Peyer's patch (tissue), 4 donors: ENCODE data around the gene WNT8A.

Source experiments
- POLR2A ChIP-seq, 2 donors: fragments of 450-650 bp; IDR thresholded peaks; one replicate each; pipeline ENCODE4 v1.5.1; 2017; ENCODE audit warnings: antibody characterized with exemption in 2 of 2, mild to moderate bottlenecking in 2 of 2, moderate library complexity in 2 of 2
- TF ChIP-seq, protein P1 (sequence below), 6 experiments: fragments of 450-650 bp in 4 of 6; fragments of 200-600 bp in 2 of 6; sonication (generic) in 1 of 6; IDR thresholded peaks; one replicate each; pipeline ENCODE4 v1.5.1; 2017 to 2019; ENCODE audit warnings: antibody characterized with exemption in 6 of 6, mild to moderate bottlenecking in 3 of 6, moderate library complexity in 1 of 6

DNA sequence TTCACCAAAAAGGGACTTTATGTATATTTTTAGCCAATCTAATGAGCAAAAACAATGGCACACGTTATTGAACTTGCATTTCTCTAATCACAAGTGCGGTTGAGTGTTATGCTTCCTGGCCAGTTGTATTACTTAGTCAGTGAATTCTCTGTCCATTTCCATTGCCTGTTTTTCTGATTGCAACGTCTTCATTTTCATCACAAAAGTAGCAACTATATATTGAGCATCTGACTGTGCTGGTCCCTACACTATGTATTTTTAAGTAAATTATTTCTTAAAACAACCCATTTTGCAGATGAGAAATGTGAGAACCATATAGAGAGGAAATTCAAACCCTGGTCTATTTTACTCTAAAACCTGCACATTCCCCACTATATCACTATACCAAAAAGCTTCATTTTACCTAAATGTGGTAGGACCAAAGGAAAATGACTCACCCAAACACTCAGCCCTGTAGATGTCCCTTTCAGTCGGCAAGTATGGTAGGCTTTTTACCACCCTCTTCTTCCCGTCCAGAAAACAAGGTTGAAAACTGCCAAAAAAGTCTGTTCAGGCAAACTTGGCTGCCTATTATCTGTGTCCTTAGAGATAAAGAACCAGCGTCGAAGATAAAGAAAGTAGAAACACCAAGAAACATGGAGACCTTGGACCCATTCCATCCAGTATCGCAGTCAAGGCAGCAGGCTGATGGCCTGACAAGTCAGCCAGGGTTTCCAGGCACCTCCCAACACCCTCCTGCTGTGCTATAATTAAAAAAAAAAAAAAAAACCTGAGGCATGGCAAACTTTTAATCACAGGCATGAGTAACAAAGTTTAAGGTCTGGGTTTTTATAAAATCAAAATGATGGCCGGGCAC lies 32.2 kb upstream of the WNT8A start:
- no peak for TF ChIP-seq POLR2A (IDR thresholded peaks at IDR 0.05)
- TF ChIP-seq, protein P1, sequence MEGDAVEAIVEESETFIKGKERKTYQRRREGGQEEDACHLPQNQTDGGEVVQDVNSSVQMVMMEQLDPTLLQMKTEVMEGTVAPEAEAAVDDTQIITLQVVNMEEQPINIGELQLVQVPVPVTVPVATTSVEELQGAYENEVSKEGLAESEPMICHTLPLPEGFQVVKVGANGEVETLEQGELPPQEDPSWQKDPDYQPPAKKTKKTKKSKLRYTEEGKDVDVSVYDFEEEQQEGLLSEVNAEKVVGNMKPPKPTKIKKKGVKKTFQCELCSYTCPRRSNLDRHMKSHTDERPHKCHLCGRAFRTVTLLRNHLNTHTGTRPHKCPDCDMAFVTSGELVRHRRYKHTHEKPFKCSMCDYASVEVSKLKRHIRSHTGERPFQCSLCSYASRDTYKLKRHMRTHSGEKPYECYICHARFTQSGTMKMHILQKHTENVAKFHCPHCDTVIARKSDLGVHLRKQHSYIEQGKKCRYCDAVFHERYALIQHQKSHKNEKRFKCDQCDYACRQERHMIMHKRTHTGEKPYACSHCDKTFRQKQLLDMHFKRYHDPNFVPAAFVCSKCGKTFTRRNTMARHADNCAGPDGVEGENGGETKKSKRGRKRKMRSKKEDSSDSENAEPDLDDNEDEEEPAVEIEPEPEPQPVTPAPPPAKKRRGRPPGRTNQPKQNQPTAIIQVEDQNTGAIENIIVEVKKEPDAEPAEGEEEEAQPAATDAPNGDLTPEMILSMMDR (IDR thresholded peaks at IDR 0.05) = no peak
